ENCODE results near the gene IGF2BP2. TPM values are rescaled to one million over a fixed set of nuclear protein-coding genes. Genes with fewer than 3 reads are reported as not detected.
"Not testable (repeated sequence)": the region's sequence is repeated elsewhere in the genome, so short reads cannot be mapped to it uniquely, and the experiment has no call there.

The IGF2BP2 gene
- total RNA-seq, 2 experiments from 2014 or later: 0.62 TPM; not detected in 1

- Mint-ChIP-seq H3K4me3 (no peak overlapping the region), H3K9me3 (no peaks in the 10 kb centered on the region), H3K4me1 (no peaks in the 10 kb centered on the region), H3K27me3 (peaks cover 42% of the 10 kb centered on the region), H3K36me3 (ENCODE audit: low read depth) (no peaks in the 10 kb centered on the region), H3K27ac (no peak overlapping the region)
- POLR2A ChIA-PET: no interaction called here
- no peak for DNase-seq
- CTCF ChIA-PET: no interaction called here
These were observed 9.2 kb downstream of the IGF2BP2 start for GRCh38 chr3:185815391-185816282.

DNA sequence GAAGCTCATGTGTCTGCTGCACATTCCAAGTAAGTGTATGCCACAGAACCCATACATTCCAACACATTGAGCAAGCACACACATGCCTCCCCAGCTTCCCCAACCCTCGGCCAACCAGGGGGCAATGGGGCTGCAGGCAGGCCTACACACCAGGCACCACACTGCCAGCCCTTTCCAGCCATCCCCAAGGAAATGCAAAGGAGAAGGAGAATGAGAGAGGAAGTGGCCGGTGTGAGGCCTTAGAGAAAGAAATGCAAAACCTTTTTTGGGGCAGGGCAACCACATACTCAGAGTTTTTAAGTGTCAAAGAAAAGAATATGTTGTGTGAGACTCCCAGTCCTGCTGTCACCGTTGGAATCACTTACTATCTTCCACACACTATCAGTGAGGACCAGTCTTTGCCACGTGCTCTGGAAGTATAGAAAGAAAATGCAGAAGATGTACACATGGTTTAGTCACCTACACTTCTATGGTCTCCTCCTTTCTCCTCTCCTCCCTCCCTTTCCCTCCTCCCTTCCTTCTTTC lies 11.1 kb downstream of the IGF2BP2 start:
- Mint-ChIP-seq H3K36me3 (ENCODE audit: low read depth) (no peaks in the 10 kb centered on the region), H3K4me3 (no peak overlapping the region), H3K27ac (no peak overlapping the region), H3K4me1 (no peaks in the 10 kb centered on the region), H3K27me3 (peaks cover 36% of the 10 kb centered on the region), H3K9me3 (no peaks in the 10 kb centered on the region)
- CTCF ChIA-PET: interaction anchor here (0.6 kb wide), 1 partner anchor 172 kb away, joined by 3 read pairs; no protein-coding TSS in a partner anchor
- no peak for DNase-seq
- POLR2A ChIA-PET: no interaction called here

- ChIA-PET POLR2A (no interaction called here), CTCF (interaction anchor here (0.6 kb wide), 1 partner anchor 171 kb away, joined by 3 read pairs; no protein-coding TSS in a partner anchor)
- Mint-ChIP-seq H3K36me3 (ENCODE audit: low read depth) (no peaks in the 10 kb centered on the region), H3K4me1 (no peaks in the 10 kb centered on the region), H3K9me3 (no peaks in the 10 kb centered on the region), H3K27ac (no peak overlapping the region), H3K27me3 (peaks cover 31% of the 10 kb centered on the region), H3K4me3 (no peak overlapping the region)
- DNase-seq: no peak
These were observed 11.6 kb downstream of the IGF2BP2 start for GRCh38 chr3:185813205-185813604.

- ChIA-PET POLR2A (no interaction called here), CTCF (interaction anchor here (0.7 kb wide), 1 partner anchor 1706 kb away, joined by 5 read pairs; no protein-coding TSS in a partner anchor)
- H3K27ac Mint-ChIP-seq: no peak overlapping the region
- peaks cover 14% of the 10 kb centered on the region for H3K27me3 Mint-ChIP-seq
- H3K4me1 Mint-ChIP-seq: no peaks in the 10 kb centered on the region
- no peaks in the 10 kb centered on the region for H3K36me3 Mint-ChIP-seq (ENCODE audit: low read depth)
- no peak overlapping the region for H3K4me3 Mint-ChIP-seq
- no peaks in the 10 kb centered on the region for H3K9me3 Mint-ChIP-seq
- DNase-seq: no peak
These were observed 17.3 kb downstream of the IGF2BP2 start for GRCh38 chr3:185807445-185808068.

GRCh38 chr3:185798831-185799110 lies 26.1 kb downstream of the IGF2BP2 start:
- H3K36me3 Mint-ChIP-seq (ENCODE audit: low read depth); H3K9me3 Mint-ChIP-seq; CTCF ChIA-PET; H3K27ac Mint-ChIP-seq; DNase-seq; H3K27me3 Mint-ChIP-seq; H3K4me1 Mint-ChIP-seq; H3K4me3 Mint-ChIP-seq: not testable (repeated sequence)
- POLR2A ChIA-PET: interaction anchor here (0.6 kb wide), 1 partner anchor 10 kb away, joined by 4 read pairs; no protein-coding TSS in a partner anchor

GRCh38 chr3:185797993-185798830 lies 26.6 kb downstream of the IGF2BP2 start:
- no peak for DNase-seq
- POLR2A ChIA-PET: interaction anchor here (0.6 kb wide), 1 partner anchor 10 kb away, joined by 4 read pairs; no protein-coding TSS in a partner anchor
- Mint-ChIP-seq H3K27me3 (peaks cover 7% of the 10 kb centered on the region), H3K4me1 (peaks cover 12% of the 10 kb centered on the region), H3K36me3 (ENCODE audit: low read depth) (no peaks in the 10 kb centered on the region), H3K9me3 (no peaks in the 10 kb centered on the region), H3K4me3 (no peak overlapping the region), H3K27ac (no peak overlapping the region)
- CTCF ChIA-PET: no interaction called here

GRCh38 chr3:185797108-185797881 lies 27.5 kb downstream of the IGF2BP2 start:
- H3K4me1 Mint-ChIP-seq: peaks cover 12% of the 10 kb centered on the region
- no peaks in the 10 kb centered on the region for H3K9me3 Mint-ChIP-seq
- no peak overlapping the region for H3K4me3 Mint-ChIP-seq
- H3K36me3 Mint-ChIP-seq (ENCODE audit: low read depth): no peaks in the 10 kb centered on the region
- ChIA-PET POLR2A (no interaction called here), CTCF (interaction anchor here (0.6 to 1.0 kb wide), 3 partner anchors 19 to 155 kb away, joined by 4 to 5 read pairs (median 4); no protein-coding TSS in a partner anchor)
- DNase-seq: no peak
- H3K27ac Mint-ChIP-seq: no peak overlapping the region
- H3K27me3 Mint-ChIP-seq: peaks cover 7% of the 10 kb centered on the region

DNA sequence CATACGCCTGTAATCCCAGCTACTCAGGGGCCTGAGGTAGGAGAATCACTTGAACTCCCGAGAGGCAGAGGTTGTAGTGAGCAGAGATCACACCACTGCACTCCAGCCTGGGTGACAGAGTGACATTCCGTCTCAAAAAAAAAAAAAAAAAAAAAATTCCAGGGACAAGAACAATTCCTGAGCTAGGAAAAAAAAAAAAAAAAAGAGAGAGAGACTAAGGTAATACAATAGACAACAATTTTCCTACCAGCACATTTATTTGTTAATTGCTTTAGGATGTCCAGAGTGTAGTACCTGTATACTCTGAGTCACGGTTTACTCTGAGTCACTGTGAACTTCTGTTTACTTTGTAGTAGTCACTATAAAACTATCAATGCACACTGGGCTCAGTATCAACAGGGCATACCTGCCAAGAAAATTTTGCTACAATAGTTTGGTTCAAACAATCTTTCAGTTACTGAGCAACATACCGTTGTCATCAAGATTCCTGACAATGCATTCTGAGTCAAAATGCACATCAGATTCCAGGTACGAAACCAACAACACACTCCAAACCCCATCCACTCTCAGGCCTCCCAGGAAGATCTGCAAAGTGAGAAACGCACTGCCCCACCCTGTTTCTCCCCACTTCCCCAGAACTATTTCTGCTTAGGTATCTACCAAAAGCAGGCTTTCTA lies 28.3 kb downstream of the IGF2BP2 start:
- Mint-ChIP-seq H3K27me3 (peaks cover 7% of the 10 kb centered on the region), H3K27ac (no peak overlapping the region), H3K4me3 (no peak overlapping the region), H3K4me1 (peaks cover 12% of the 10 kb centered on the region), H3K36me3 (ENCODE audit: low read depth) (no peaks in the 10 kb centered on the region), H3K9me3 (no peaks in the 10 kb centered on the region)
- POLR2A ChIA-PET: no interaction called here
- no peak for DNase-seq
- CTCF ChIA-PET: interaction anchor here (0.7 to 1.0 kb wide), 3 partner anchors 28 to 154 kb away, joined by 4 to 6 read pairs (median 5); no protein-coding TSS in a partner anchor

- Mint-ChIP-seq H3K27me3 (peaks cover 6% of the 10 kb centered on the region), H3K4me1 (peaks cover 12% of the 10 kb centered on the region), H3K27ac (no peak overlapping the region), H3K36me3 (ENCODE audit: low read depth) (no peaks in the 10 kb centered on the region), H3K9me3 (no peaks in the 10 kb centered on the region), H3K4me3 (no peak overlapping the region)
- ChIA-PET CTCF (no interaction called here), POLR2A (no interaction called here)
- no peak for DNase-seq
These were observed 31.5 kb downstream of the IGF2BP2 start for GRCh38 chr3:185793381-185793780.

DNA sequence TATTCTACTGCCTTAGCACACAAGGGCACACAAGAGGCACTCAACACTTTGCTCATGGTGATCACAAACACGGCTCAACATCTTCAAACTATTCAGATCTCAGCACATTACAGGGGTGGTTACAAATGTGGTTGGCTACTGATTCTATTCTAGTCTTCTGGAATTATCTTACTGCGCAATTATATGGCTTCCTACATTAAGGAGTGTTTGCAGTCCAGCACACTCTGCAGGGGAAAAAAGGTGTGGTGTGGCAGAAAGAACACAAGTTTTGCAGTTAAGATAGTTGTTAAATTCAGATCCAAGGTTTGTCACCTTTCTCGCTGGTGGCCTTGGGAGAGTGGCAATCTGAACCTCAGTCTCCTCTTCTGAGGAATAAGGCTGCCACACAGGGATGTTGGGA lies 31.9 kb downstream of the IGF2BP2 start:
- H3K4me1 Mint-ChIP-seq: peaks cover 12% of the 10 kb centered on the region
- H3K4me3 Mint-ChIP-seq: no peak overlapping the region
- no peak overlapping the region for H3K27ac Mint-ChIP-seq
- ChIA-PET CTCF (no interaction called here), POLR2A (no interaction called here)
- DNase-seq: no peak
- no peaks in the 10 kb centered on the region for H3K36me3 Mint-ChIP-seq (ENCODE audit: low read depth)
- H3K9me3 Mint-ChIP-seq: no peaks in the 10 kb centered on the region
- peaks cover 6% of the 10 kb centered on the region for H3K27me3 Mint-ChIP-seq

DNA sequence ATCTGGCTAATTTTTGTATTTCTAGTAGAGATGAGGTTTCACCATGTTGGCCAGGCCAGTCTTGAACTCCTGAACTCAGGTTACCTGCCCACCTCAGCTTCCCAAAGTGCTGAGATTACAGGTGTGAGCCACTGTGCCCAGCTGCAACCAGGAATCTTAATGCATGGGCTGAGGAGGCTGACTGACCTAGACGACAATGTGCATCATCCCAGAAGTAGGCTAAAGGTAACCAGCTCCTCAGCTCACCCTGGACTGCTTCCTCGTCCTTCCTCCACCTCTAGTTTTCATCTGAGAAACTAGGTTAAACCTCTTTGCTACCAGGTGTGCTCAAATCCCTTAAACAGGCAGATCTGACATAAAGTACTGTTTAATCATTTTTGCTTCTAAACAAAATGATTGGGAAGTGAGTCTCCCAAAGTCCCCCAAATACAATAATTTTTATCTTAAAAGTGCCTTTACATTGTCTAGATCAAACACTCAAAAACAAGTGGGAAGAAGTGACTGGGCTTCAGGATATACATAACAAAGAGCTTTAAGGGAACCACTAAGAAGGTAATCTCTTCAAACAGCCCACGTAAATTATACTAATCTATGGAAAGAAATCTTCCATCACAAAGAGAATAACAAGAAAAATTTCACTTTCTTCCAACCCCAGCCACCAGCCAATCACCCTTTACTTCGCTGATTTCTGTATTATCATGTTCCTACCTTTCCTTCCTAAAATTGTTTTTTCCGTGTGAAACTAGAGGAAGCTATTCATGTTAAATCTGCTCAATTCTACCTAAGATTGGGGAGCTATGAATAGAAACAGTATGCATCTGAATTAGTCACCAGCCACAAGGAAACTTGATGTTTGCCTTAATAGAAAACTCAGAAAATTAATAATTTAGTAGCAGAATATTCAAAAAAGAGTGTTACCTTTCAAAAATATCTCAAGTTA lies 34.7 kb downstream of the IGF2BP2 start:
- H3K27me3 Mint-ChIP-seq: peaks cover 6% of the 10 kb centered on the region
- H3K36me3 Mint-ChIP-seq (ENCODE audit: low read depth): no peaks in the 10 kb centered on the region
- no peaks in the 10 kb centered on the region for H3K9me3 Mint-ChIP-seq

More for the DNA sequence above, 34.7 kb downstream of the IGF2BP2 start:
- Mint-ChIP-seq H3K4me1 (peaks cover 7% of the 10 kb centered on the region), H3K27ac (no peak overlapping the region), H3K4me3 (no peak overlapping the region)
- CTCF ChIA-PET: interaction anchor here (0.7 to 2.5 kb wide), 2 partner anchors 13 to 22 kb away, joined by 3 to 6 read pairs; no protein-coding TSS in a partner anchor
- no peak for DNase-seq
- POLR2A ChIA-PET: no interaction called here

Measured in activated CD4-positive, alpha-beta T cell treated with anti-CD3 and anti-CD28 coated beads, Interleukin-2, amount 10 ng/mL, durations not matched to agents 7 days and 5 days (primary cell).